Measurements from ENCODE around the gene ZNF275.

GRCh38 chrX:153395613-153396319 is 61.8 kb downstream of the ZNF275 start:
- no peak for TF ChIP-seq EZH2phosphoT487 (IDR thresholded peaks at IDR 0.05; ENCODE audit: borderline replicate concordance)
- no peak for TF ChIP-seq CTCF (conservative IDR thresholded peaks at IDR 0.05; ENCODE audit: low read length)

Measured in Loucy (cell line).